ENCODE data around the gene TTC3.
A peak's percentile ranks its signal among the peaks of the same experiment; 100 is the strongest.

TTC3 gene

DNA sequence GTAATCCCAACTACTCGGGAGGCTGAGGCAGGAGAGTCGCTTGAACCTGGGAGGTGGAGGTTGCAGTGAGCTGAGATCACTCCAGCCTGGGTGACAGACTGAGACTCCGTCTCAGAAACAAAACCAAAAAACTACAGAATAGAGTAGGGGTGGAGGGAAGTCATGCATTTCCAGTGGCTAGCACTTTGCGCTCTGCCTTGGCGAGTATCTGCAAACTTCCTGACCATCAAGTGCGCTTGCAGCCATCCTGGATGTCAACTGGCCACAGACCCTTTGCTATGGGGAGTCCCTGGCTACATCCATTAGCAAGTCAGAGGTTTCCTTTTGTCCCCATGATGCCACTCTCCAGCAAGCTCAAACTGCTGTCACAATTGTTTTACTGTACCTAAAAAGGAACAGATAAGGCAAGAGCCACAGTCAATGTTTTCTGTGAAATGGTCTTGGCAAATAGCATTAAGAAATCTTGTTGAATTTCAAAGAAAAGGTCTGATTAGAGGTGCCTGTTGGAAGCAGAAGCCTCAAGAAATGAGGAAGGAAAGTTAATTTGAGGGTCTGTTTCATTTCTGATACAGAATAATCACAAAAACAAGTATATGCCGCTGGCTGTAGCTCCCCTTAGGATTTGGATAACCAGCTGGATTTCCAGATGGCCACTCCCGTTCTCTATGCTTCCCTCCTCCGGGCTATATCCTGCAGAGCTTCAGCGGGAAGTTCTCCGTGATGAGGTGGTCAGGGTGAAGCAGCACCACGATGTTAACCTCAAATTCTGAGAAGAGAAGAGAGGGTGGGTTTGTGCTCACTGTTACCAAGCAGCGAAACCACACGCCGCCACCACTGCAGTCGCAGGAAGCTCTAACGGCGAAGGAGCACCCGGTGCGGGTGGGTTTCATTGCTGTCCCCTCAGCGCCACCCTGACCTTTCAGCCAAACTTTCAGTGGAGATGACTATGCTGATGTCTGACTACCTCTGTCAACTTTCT is 152.1 kb downstream of the TTC3 start:
- DNase-seq (ENCODE audit: low read depth), result peak; percentile 44

DNA sequence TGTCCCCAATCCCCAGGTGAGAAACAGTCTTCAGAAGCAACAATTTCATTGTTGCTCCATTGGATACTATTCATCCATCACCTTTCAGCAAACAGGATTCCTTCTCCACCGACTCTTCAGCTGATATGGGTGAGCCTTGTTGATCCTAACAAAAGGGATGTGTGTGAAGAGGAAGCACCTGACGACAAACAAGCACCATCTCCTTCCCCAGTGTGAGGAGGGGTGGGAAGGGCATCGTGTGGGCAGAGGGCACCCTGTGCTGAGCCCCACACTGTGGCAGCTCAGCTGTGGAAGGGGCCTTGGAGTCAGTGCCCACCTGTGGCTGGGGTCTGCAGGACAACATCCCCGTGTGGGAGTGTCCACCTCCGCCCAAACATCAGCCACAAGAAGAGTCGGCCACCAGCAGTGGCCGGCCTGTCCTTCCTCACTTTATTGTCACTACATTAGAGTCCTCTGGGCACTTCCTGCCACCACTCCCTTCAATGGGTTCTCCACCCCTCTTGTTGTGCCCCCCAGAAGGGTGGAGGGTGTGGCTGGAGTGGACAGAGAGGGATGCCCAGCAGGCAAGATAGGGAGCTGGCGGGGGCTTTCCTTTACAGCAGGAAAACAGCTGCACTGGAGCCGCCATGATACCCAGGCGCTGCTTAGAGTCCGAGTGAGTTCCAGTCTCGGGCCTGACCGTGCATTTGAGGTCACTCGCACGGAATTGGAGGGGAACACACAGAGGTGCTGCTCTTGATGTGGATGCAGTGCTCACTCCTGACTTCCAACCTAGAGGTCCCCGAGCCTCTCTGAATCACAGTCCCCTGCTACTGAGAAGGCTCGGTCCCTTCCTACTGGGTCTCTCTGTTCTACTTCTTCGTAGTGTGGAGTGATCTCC is 153.2 kb downstream of the TTC3 start:
- DNase-seq (ENCODE audit: low read depth), result no peak

- no peak for DNase-seq (ENCODE audit: low read depth)
These were observed 154.3 kb downstream of the TTC3 start for GRCh38 chr21:37227071-37228002.

- no peak for DNase-seq (ENCODE audit: low read depth)
These were observed 154.9 kb downstream of the TTC3 start for GRCh38 chr21:37228003-37228400.

GRCh38 chr21:37230632-37231248 is 157.7 kb downstream of the TTC3 start:
- no peak for DNase-seq (ENCODE audit: low read depth)

DNA sequence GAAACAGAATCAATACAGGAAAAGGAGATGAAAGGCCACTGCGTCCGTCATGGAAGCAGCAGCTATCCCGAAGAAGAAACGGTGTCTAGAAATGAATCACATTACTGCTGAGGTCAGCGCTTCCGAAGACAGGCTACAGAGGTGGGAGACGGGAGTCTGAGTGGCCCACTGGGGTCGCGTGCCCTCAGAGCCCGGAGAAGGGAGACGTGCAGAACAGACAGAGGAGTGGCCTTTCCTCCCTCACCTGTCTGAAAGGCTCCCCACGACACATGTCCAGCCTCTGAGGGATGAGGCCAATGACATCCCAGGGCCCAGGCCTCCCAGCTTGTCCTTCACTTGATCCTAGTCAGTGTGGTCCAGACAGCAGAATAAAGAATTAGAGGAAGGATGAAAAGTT is 158.2 kb downstream of the TTC3 start:
- DNase-seq (ENCODE audit: low read depth), result no peak

GRCh38 chr21:37231671-37232070 is 158.6 kb downstream of the TTC3 start:
- DNase-seq (ENCODE audit: low read depth), result no peak

- DNase-seq (ENCODE audit: low read depth), result no peak
These were observed 159.4 kb downstream of the TTC3 start for GRCh38 chr21:37232274-37233018.

- no peak for DNase-seq (ENCODE audit: low read depth)
These were observed 160.6 kb downstream of the TTC3 start for GRCh38 chr21:37233551-37234146.

- no peak for DNase-seq (ENCODE audit: low read depth)
These were observed 164.3 kb downstream of the TTC3 start for GRCh38 chr21:37237346-37237745.

DNA sequence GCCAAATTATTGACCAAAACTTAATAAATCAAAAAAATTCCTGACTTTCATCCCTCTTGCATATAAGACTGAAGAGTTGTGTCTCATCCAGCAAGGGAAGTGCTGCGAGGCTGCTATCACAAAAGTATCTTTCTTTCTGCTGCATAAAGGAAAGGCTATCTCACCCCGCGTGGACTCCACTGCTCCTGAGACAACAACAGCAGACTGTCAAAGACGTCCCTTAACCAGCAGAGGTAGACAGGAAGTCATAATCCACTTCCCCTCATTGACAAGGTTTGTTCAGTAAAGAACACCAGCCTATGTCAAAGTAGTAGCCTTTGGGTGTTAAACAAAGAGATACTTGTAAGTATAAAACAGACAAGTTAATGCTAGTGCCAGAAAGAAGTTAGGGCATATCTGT is 164.7 kb downstream of the TTC3 start:
- no peak for DNase-seq (ENCODE audit: low read depth)

DNA sequence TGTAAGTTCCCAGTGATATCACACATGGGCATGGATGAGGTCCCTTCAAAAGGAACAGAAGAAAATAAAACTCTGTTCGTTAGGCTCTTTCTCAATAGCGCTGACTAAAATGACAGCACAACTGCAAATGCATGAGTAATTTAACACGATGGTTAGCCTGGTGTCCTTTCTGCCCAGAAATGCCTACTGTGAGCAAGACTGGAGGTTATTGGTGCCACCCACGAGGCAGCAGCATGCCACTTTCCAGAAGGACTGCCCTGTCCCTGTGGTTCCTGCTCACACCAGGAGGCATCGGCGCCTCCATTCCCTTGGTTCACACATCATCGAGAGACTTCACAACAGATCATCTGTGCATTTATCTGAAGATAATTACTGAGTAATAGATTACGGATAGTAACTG is 167.9 kb downstream of the TTC3 start:
- DNase-seq (ENCODE audit: low read depth), result no peak

DNA sequence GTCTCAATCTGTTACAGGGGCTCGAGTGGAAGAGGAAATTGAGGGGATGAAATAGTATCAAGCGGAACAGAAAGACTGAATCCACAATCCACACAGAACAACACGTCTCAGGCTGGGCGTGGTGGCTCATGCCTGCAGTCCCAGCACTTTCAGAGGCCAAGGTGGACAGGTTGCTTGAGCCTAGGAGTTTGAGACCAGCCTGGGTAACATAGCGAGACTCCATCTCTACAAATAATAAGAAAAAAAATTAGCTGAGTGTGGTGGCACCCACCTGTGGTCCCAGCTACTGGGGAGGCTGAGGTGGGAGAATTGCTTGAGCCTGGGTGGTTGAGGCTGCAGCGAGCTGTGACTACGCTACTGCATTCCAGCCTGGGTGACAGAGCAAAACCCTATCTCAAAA is 168.4 kb downstream of the TTC3 start:
- DNase-seq (ENCODE audit: low read depth), result no peak

DNA sequence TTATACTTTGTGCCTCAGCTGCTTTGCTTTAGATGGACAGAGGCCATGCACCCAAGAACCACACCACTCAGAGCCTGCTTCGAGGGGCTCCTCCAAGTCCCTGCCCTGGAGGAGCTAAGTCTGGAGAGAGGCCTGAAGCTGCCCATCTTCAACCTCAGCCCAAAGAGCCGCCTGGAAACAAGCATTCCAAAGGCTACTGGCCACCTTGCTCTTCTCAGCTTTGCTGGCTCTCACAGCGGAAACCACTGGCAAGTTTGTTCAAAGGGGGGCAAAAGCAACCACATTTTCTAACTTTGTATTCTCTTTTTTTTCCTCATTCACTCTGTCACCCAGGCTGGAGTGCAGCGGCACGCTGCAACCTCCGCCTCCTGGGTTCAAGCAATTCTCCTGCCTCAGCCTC is 170.9 kb downstream of the TTC3 start:
- no peak for DNase-seq (ENCODE audit: low read depth)

DNA sequence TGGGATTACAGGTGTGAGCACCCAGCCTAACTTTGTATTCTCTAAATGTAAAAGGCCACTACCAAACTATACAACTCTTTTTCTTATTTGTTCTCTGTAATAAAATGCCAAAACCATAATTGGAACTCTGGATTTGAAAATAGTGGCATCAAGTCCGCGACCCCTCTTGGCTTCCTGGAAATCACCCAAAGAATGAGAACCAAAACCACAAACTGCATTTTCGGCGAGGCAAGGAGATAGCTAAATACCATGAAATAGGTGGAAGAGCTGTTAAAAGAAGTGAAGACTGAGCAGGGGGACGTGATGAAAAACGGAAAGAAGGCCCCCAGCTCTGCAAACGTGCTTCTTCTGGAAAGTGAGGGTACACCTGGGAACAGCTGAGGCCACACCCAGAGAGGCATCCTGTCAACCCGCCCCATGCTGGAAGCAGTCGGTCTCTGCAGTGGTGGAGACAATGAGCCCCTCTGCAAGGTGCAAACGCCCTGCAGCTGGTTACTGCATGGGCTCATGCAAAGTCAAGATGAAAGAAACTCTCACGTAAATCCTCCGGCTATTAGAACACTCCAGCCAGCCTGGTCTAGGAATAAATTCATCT is 171.5 kb downstream of the TTC3 start:
- no peak for DNase-seq (ENCODE audit: low read depth)

GRCh38 chr21:37245151-37245550 is 172.1 kb downstream of the TTC3 start:
- no peak for DNase-seq (ENCODE audit: low read depth)

DNA sequence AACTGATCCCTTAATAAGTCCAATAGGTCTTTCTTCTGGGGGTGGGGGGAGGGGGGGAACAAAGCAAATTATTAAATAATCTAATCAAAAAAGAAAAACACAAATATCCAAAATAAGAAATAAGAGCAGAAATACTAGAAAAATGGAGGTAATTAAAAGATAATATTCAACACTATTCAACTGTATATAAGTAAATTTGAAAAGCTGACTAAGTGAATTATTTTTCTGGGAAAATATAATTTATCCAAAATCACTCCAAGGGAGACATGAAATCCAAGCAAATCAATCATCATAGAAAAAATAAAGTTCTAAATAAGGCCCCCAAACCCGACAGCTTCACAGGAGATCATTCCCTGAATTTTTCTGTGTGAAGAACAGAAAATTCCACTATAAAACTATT is 175.2 kb downstream of the TTC3 start:
- no peak for DNase-seq (ENCODE audit: low read depth)

GRCh38 chr21:37249112-37249904 is 176.3 kb downstream of the TTC3 start:
- DNase-seq (ENCODE audit: low read depth), result no peak

- no peak for DNase-seq (ENCODE audit: low read depth)
These were observed 178.2 kb downstream of the TTC3 start for GRCh38 chr21:37251294-37251634.

Measured in CMK (cell line).